Measurements from ENCODE around the gene DSP.

DSP gene

GRCh38 chr6:7617801-7618764, 76.6 kb downstream of the DSP start:
- no peaks in the 10 kb centered on the region for H3K9me3 ChIP-seq (ENCODE audit: insufficient read depth, low read depth, low read length)
- no peaks in the 10 kb centered on the region for H3K27me3 ChIP-seq (ENCODE audit: insufficient read depth, low read length)
- no peak overlapping the region for H3K27ac ChIP-seq (ENCODE audit: low read depth, low read length)
- no peak overlapping the region for H4K8ac ChIP-seq (ENCODE audit: low read depth, low read length)
- no peak overlapping the region for H2BK12ac ChIP-seq (ENCODE audit: low read length)
- no peak overlapping the region for H2BK5ac ChIP-seq (ENCODE audit: low read depth, low read length, poor library complexity)
- H3K4me3 ChIP-seq (ENCODE audit: low read depth, low read length): no peak overlapping the region
- H4K91ac ChIP-seq (ENCODE audit: low read depth, low read length): no peak overlapping the region
- no peak overlapping the region for H2AK5ac ChIP-seq (ENCODE audit: low read length)
- H3K79me2 ChIP-seq (ENCODE audit: control insufficient read depth, insufficient read depth, low read length, poor library complexity): no peaks in the 10 kb centered on the region
- H3K36me3 ChIP-seq (ENCODE audit: control insufficient read depth in 1 of 2, insufficient read depth in 2 of 2, low read length in 2 of 2): peaks cover under 1% of the 10 kb centered on the region in 2 experiments
- H3K4me1 ChIP-seq (ENCODE audit: control insufficient read depth in 1 of 2, insufficient read depth in 2 of 2, low read length in 2 of 2): peaks cover 3 to 10% of the 10 kb centered on the region in 2 experiments
- H2BK120ac ChIP-seq (ENCODE audit: insufficient read depth, low read length, poor library complexity): no peak overlapping the region
- no peak overlapping the region for H3K18ac ChIP-seq (ENCODE audit: low read length)
- H3K4me2 ChIP-seq (ENCODE audit: low read length): no peak overlapping the region
- no peak overlapping the region for H4K12ac ChIP-seq (ENCODE audit: low read depth, low read length)
- no peak overlapping the region for H3K23ac ChIP-seq (ENCODE audit: low read length)
- no CpG with 5 or more reads among the region's 12 CpGs for WGBS (ENCODE audit: extremely low coverage, insufficient coverage, insufficient read length)
- no peak overlapping the region for H3K4ac ChIP-seq (ENCODE audit: low read depth, low read length)
- no peak overlapping the region for H2AFZ ChIP-seq (ENCODE audit: insufficient read depth, low read length, poor library complexity)
- no peak overlapping the region for H3K14ac ChIP-seq (ENCODE audit: low read length)
- H3K79me1 ChIP-seq (ENCODE audit: low read length): no peaks in the 10 kb centered on the region
- H3K9ac ChIP-seq (ENCODE audit: low read length): no peak overlapping the region
- peak; percentile 26 to 56 for DNase-seq

GRCh38 chr6:7621761-7622160, 80.3 kb downstream of the DSP start:
- H4K8ac ChIP-seq (ENCODE audit: low read depth, low read length): no peak overlapping the region
- DNase-seq: no peak
- no peaks in the 10 kb centered on the region for H3K79me1 ChIP-seq (ENCODE audit: low read length)
- no peaks in the 10 kb centered on the region for H3K9me3 ChIP-seq (ENCODE audit: insufficient read depth, low read depth, low read length)
- H2BK120ac ChIP-seq (ENCODE audit: insufficient read depth, low read length, poor library complexity): no peak overlapping the region
- H3K23ac ChIP-seq (ENCODE audit: low read length): no peak overlapping the region
- H4K91ac ChIP-seq (ENCODE audit: low read depth, low read length): no peak overlapping the region
- no peak overlapping the region for H3K4me2 ChIP-seq (ENCODE audit: low read length)
- H3K36me3 ChIP-seq (ENCODE audit: control insufficient read depth in 1 of 2, insufficient read depth in 2 of 2, low read length in 2 of 2): no peaks in the 10 kb centered on the region
- no peak overlapping the region for H2BK5ac ChIP-seq (ENCODE audit: low read depth, low read length, poor library complexity)
- no peaks in the 10 kb centered on the region for H3K27me3 ChIP-seq (ENCODE audit: insufficient read depth, low read length)
- peaks cover 0 to 7% of the 10 kb centered on the region in 2 experiments for H3K4me1 ChIP-seq (ENCODE audit: control insufficient read depth in 1 of 2, insufficient read depth in 2 of 2, low read length in 2 of 2)
- no peak overlapping the region for H4K12ac ChIP-seq (ENCODE audit: low read depth, low read length)
- no CpG with 5 or more reads among the region's 5 CpGs for WGBS (ENCODE audit: extremely low coverage, insufficient coverage, insufficient read length)
- no peak overlapping the region for H3K27ac ChIP-seq (ENCODE audit: low read depth, low read length)
- H3K14ac ChIP-seq (ENCODE audit: low read length): no peak overlapping the region
- no peak overlapping the region for H3K4me3 ChIP-seq (ENCODE audit: low read depth, low read length)
- no peak overlapping the region for H2AK5ac ChIP-seq (ENCODE audit: low read length)
- H3K18ac ChIP-seq (ENCODE audit: low read length): no peak overlapping the region
- no peak overlapping the region for H3K9ac ChIP-seq (ENCODE audit: low read length)
- no peak overlapping the region for H2AFZ ChIP-seq (ENCODE audit: insufficient read depth, low read length, poor library complexity)
- no peak overlapping the region for H3K4ac ChIP-seq (ENCODE audit: low read depth, low read length)
- H2BK12ac ChIP-seq (ENCODE audit: low read length): no peak overlapping the region
- H3K79me2 ChIP-seq (ENCODE audit: control insufficient read depth, insufficient read depth, low read length, poor library complexity): no peaks in the 10 kb centered on the region

GRCh38 chr6:7624796-7625710, 83.6 kb downstream of the DSP start:
- Histone ChIP-seq H3K36me3 (ENCODE audit: control insufficient read depth in 1 of 2, insufficient read depth in 2 of 2, low read length in 2 of 2) (no peaks in the 10 kb centered on the region), H3K4me2 (ENCODE audit: low read length) (no peak overlapping the region)
- WGBS (ENCODE audit: extremely low coverage, insufficient coverage, insufficient read length): no CpG with 5 or more reads among the region's 4 CpGs

GRCh38 chr6:7628479-7628878, 87.0 kb downstream of the DSP start:
- Histone ChIP-seq H4K8ac (ENCODE audit: low read depth, low read length) (no peak overlapping the region), H2AK5ac (ENCODE audit: low read length) (no peak overlapping the region), H3K23ac (ENCODE audit: low read length) (no peak overlapping the region), H2BK5ac (ENCODE audit: low read depth, low read length, poor library complexity) (no peak overlapping the region), H3K79me2 (ENCODE audit: control insufficient read depth, insufficient read depth, low read length, poor library complexity) (no peaks in the 10 kb centered on the region), H3K27me3 (ENCODE audit: insufficient read depth, low read length) (no peaks in the 10 kb centered on the region), H3K18ac (ENCODE audit: low read length) (no peak overlapping the region), H3K27ac (ENCODE audit: low read depth, low read length) (no peak overlapping the region), H3K9ac (ENCODE audit: low read length) (no peak overlapping the region), H4K91ac (ENCODE audit: low read depth, low read length) (no peak overlapping the region), H3K4me3 (ENCODE audit: low read depth, low read length) (no peak overlapping the region), H3K9me3 (ENCODE audit: insufficient read depth, low read depth, low read length) (no peaks in the 10 kb centered on the region), H2BK12ac (ENCODE audit: low read length) (no peak overlapping the region), H2AFZ (ENCODE audit: insufficient read depth, low read length, poor library complexity) (no peak overlapping the region), H3K4me1 (ENCODE audit: control insufficient read depth in 1 of 2, insufficient read depth in 2 of 2, low read length in 2 of 2) (no peaks in the 10 kb centered on the region), H3K36me3 (ENCODE audit: control insufficient read depth in 1 of 2, insufficient read depth in 2 of 2, low read length in 2 of 2) (no peaks in the 10 kb centered on the region), H3K4ac (ENCODE audit: low read depth, low read length) (no peak overlapping the region), H4K12ac (ENCODE audit: low read depth, low read length) (no peak overlapping the region), H3K79me1 (ENCODE audit: low read length) (no peaks in the 10 kb centered on the region), H3K14ac (ENCODE audit: low read length) (no peak overlapping the region), H3K4me2 (ENCODE audit: low read length) (no peak overlapping the region), H2BK120ac (ENCODE audit: insufficient read depth, low read length, poor library complexity) (no peak overlapping the region)
- 100% methylated on average over 1 of the region's 2 CpGs for WGBS (ENCODE audit: extremely low coverage, insufficient coverage, insufficient read length)
- DNase-seq: no peak

More at GRCh38 chr6:7624796-7625710, 83.6 kb downstream of the DSP start:
- no peak overlapping the region for H2AFZ ChIP-seq (ENCODE audit: insufficient read depth, low read length, poor library complexity)
- no peaks in the 10 kb centered on the region for H3K4me1 ChIP-seq (ENCODE audit: control insufficient read depth in 1 of 2, insufficient read depth in 2 of 2, low read length in 2 of 2)
- no peak overlapping the region for H3K4me3 ChIP-seq (ENCODE audit: low read depth, low read length)
- no peak for DNase-seq
- no peak overlapping the region for H4K8ac ChIP-seq (ENCODE audit: low read depth, low read length)
- no peak overlapping the region for H3K4ac ChIP-seq (ENCODE audit: low read depth, low read length)
- H3K18ac ChIP-seq (ENCODE audit: low read length): no peak overlapping the region
- H3K14ac ChIP-seq (ENCODE audit: low read length): no peak overlapping the region
- H2BK120ac ChIP-seq (ENCODE audit: insufficient read depth, low read length, poor library complexity): no peak overlapping the region
- no peaks in the 10 kb centered on the region for H3K79me1 ChIP-seq (ENCODE audit: low read length)
- no peak overlapping the region for H3K9ac ChIP-seq (ENCODE audit: low read length)
- no peak overlapping the region for H3K23ac ChIP-seq (ENCODE audit: low read length)
- no peak overlapping the region for H2BK12ac ChIP-seq (ENCODE audit: low read length)
- H3K27me3 ChIP-seq (ENCODE audit: insufficient read depth, low read length): no peaks in the 10 kb centered on the region
- no peak overlapping the region for H4K91ac ChIP-seq (ENCODE audit: low read depth, low read length)
- no peak overlapping the region for H4K12ac ChIP-seq (ENCODE audit: low read depth, low read length)
- no peak overlapping the region for H3K27ac ChIP-seq (ENCODE audit: low read depth, low read length)
- H2AK5ac ChIP-seq (ENCODE audit: low read length): no peak overlapping the region
- no peak overlapping the region for H2BK5ac ChIP-seq (ENCODE audit: low read depth, low read length, poor library complexity)
- H3K79me2 ChIP-seq (ENCODE audit: control insufficient read depth, insufficient read depth, low read length, poor library complexity): no peaks in the 10 kb centered on the region
- no peaks in the 10 kb centered on the region for H3K9me3 ChIP-seq (ENCODE audit: insufficient read depth, low read depth, low read length)

All from trophoblast cell (in vitro differentiated cells and primary cell).